H54 (cell line): ENCODE results near the gene EXTL1.

ENCODE experiments used
- DNase-seq: peaks from one replicate; pipeline ENCODE4 v3.0.0; 2011; ENCODE audit warnings: low spot score, mixed read lengths; ENCODE audit not compliant: insufficient read length
- FAIRE-seq: peaks from 3 replicates; lab custom pipeline; 2011; peaks lifted over from hg19 to GRCh38; lab: Jason Lieb, UNC
- POLR2A ChIP-seq: IDR thresholded peaks from 2 replicates; pipeline ENCODE4 v1.6.1; 2011; ENCODE audit warnings: low read depth, mild to moderate bottlenecking, low read length

Gene EXTL1

DNA sequence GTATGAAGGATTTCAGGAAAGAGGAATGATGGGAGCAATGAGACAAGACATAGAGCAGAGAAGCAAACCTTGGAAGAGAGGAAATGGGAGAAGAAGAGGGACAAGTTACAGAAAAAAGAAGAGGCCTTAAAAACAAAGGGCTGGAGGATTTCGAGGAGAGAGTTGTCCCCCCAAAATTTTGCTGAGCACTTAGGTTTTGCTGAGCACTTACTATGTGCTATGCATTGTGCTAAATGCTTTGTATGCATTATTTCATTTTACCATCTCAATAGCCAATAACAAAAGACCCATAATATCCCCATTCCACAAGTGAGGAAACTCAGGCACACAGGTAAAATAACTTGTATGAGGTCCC lies 48.3 kb downstream of the EXTL1 start:
- FAIRE-seq (no peak), DNase-seq (no peak)
- no peak for TF ChIP-seq POLR2A

GRCh38 chr1:26070296-26070962 lies 48.9 kb downstream of the EXTL1 start:
- TF ChIP-seq POLR2A, result no peak
- DNase-seq (no peak), FAIRE-seq (no peak)

DNA sequence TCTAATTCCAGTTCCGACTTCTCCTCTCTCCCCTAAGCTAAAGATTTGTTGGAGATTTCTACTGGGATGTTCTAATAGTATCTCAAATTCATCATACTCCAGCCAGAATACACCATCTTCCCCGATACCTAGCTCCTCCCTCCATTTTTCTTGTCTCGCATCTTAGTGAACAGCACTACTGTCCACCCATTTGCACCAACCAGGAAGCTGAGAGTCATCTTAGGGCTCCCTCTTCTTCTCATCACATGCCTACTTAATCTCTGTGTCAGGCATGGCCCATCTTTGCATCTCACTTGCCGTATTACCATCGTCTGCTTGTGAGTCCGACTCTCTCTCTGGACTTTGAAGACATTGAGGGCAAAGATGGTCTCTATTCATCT lies 49.4 kb downstream of the EXTL1 start:
- no peak for FAIRE-seq
- no peak for DNase-seq
- no peak for TF ChIP-seq POLR2A

DNA sequence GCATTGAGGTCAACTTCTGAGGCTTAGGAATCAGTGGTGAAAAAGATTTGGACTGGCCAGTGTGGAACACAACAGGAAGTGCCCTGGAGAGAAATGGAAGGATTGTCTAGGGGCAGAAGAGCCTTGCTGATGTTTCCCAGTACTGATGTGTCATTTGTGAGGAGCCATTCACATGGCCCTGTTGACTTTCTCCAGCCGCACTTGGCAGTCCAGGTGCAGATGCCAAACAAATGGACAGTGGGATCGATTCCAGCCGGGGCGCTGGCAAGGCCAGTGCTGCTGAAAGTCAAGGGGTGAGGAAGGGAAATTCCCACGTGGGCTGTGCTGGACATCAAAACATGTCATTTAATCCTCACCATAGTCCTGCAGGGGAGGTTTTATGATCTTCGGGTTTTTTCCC lies 50.7 kb downstream of the EXTL1 start:
- no peak for FAIRE-seq
- no peak for DNase-seq
- no peak for TF ChIP-seq POLR2A

DNA sequence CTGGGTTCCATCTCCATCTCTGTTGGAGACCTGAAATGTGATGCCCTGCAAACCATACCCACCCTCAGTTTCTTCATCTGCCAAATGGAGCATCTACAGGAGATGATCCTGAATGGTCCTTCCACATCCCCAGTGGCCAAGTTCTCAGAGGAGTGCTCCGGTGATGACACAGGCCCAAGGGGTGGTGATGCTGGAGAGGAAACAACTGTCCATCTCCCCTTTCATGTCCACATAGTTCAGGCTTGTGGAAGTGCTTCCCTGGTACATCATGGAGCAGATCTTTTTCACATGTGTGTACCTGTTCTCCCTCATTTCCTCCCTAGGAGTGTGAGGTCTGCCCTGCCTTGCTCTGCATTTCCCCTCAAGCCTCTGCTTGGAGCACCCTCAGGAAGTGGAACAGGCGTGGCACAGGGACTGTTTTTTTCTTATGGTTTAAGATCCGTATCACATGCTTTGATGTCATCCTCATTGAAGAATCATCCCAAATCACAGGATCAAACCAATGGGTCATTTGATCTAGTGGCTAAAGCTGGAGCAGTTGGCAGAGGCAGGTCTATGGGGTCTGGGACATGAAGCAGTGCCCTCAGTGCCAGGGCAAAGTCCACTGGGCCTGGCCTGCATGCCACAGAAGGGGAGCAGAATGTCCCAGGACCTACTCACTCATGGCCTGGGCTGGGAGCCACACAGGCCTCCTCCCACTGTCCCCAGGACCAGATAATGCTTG lies 54.0 kb downstream of the EXTL1 start:
- no peak for DNase-seq
- no peak for FAIRE-seq
- TF ChIP-seq POLR2A, result no peak

- no peak for DNase-seq
- no peak for TF ChIP-seq POLR2A
- FAIRE-seq, result no peak
Measured at GRCh38 chr1:26077524-26077923, 55.9 kb downstream of the EXTL1 start.

DNA sequence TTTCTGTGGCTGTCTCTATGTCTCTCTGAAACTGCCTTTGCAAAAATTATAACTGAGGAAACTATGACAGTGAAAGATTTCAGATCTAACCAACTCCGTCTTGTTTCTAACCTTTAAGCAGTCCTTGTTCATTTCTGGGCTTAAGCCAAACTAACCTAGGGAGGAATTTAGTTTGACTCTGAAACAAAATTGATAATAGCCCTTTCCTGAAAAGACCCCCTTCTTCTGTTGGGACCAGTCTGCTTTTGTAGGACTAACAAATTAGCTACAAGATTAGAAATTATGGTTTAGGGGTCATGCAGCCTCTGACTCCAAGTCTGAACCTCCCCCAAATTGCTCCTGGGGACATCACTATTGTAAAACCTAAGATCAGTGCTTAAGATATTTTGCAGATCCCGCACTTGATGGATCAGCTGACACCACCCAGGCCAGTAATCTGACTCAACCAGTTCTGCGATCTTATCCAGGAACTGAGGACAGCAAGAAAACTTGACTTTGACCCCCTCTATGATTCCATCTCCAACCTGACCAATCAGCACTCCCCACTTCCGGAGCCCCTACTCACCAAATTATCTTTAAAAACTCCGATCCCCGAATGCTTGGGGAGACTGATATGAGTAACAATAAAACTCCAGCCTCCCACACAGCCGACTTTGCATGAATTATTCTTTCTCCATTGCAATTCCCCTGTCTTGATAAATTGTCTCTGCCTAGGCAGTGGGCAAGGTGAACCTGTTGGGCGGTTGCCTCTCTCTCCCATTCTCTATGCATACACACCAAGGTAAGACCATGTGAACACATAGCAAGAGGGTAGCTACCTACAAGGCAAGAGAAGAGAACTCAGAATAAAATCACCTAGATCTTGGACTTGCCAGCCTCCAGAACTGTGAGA lies 57.0 kb downstream of the EXTL1 start:
- no peak for TF ChIP-seq POLR2A
- DNase-seq (no peak), FAIRE-seq (no peak)

DNA sequence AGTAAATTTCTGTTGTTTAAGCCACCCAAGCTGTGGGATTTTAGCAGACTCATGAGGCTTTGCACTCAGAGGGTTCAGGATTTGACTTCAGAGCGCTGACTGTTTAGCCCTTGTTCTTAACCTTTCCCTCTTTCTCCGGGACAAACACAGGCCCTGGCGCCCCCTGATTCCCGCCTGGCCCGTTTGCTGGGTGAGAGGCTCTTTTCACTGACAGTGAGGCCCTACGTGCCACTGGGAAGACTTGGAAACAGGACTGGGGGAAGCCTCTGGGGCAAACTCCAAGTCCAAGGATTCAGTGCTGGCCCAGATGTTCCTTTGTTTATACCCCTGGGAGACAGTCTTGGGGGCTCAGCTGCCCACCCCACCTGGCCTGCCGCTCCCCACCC lies 57.6 kb downstream of the EXTL1 start:
- no peak for TF ChIP-seq POLR2A
- DNase-seq (no peak), FAIRE-seq (no peak)

DNA sequence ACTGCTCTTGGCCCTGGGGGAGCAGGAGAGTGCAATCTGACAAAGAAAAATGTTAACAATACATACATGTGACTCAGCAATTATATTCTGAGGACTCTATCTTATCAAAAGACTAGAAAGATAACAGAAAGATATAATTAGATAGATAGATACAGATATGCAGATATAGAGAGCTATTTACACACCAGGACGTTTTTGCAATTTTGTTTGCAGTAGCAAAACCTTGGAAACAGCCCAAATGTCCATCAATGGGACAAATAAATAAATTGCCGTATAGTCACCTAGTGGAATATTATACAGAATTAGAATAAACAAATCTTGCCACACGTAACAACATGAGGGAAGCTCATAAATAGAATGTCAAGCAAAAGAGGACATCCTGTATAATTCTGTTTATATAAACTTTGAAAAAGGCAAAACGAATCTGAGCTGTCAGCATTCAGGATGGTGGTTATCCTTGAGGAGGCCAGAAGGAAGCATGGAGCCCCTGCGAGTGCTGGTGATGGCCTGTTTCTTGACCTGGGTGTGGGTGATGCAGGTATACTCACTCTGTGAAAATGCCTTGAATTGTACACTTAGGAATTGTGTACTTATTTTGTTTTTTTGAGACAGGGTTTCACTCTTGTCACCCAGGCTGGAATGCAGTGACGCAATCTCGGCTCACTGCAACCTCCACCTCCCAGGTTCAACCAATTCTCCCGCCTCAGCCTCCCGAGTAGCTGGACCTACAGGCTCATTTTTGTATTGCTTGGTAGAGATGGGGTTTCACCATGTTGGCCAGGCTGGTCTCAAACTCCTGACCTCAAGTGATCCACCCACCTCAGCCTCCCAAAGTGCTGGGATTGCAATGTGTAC lies 58.6 kb downstream of the EXTL1 start:
- FAIRE-seq, result no peak
- TF ChIP-seq POLR2A, result no peak

GRCh38 chr1:26081267-26082019 lies 59.9 kb downstream of the EXTL1 start:
- FAIRE-seq (no peak), DNase-seq (no peak)
- TF ChIP-seq POLR2A, result no peak

More for the DNA sequence above, 58.6 kb downstream of the EXTL1 start:
- no peak for DNase-seq

- no peak for TF ChIP-seq POLR2A
- FAIRE-seq, result no peak
- DNase-seq, result no peak
Measured at GRCh38 chr1:26082020-26082350, 60.4 kb downstream of the EXTL1 start.

- FAIRE-seq, result no peak
- no peak for TF ChIP-seq POLR2A
- no peak for DNase-seq
Measured at GRCh38 chr1:26083208-26083607, 61.6 kb downstream of the EXTL1 start.

DNA sequence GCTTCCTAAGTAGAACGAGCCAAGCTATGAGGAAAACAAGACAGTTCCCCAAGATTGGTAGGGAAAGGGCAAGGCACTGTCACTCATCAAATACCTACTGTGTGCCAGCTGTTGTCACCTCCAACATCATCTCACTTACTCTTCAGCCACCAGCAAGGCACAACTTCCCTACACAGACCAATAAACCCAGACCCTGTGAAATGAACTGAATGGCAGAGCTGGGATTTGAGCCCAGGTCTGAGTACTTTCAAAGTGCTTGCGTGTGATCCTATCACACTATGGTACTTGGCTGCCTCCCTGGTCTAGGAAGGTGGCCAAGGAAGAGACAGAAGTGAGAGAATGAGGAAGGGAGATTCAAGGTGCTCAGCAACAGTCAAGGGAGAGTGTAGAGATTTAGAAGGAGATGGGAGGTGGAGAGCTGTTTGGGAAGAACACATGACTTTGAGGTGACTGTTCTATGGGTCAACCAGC lies 62.6 kb downstream of the EXTL1 start:
- no peak for DNase-seq
- no peak for FAIRE-seq
- TF ChIP-seq POLR2A, result no peak
